ENCODE results near the gene VMP1.
"Not testable (repeated sequence)": the region's sequence is repeated elsewhere in the genome, so short reads cannot be mapped to it uniquely, and the experiment has no call there.

VMP1 gene

DNA sequence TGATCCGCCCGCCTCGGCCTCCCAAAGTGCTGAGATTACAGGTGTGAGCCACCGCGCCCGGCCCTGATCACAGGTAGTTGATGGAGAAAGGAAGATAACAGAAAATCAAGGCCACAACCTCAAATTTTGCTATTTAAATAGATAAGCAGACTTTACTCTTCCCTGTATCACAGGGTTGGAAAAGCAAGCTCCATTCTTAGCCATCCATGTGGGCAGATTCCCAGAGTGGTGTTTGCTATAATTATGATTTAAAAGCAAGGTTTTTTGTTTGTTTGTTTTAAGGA lies 140.9 kb downstream of the VMP1 start (continued):
- TF ChIP-seq, protein P1, sequence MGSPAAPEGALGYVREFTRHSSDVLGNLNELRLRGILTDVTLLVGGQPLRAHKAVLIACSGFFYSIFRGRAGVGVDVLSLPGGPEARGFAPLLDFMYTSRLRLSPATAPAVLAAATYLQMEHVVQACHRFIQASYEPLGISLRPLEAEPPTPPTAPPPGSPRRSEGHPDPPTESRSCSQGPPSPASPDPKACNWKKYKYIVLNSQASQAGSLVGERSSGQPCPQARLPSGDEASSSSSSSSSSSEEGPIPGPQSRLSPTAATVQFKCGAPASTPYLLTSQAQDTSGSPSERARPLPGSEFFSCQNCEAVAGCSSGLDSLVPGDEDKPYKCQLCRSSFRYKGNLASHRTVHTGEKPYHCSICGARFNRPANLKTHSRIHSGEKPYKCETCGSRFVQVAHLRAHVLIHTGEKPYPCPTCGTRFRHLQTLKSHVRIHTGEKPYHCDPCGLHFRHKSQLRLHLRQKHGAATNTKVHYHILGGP (tag by site-specific recombination; IDR thresholded peaks at IDR 0.05): no peak
- TF ChIP-seq OVOL3 (tag by site-specific recombination; IDR thresholded peaks at IDR 0.05) (no peak), ZNF132 (tag by site-specific recombination; IDR thresholded peaks at IDR 0.05; ENCODE audit: borderline replicate concordance) (no peak)
- TF ChIP-seq, protein P2, sequence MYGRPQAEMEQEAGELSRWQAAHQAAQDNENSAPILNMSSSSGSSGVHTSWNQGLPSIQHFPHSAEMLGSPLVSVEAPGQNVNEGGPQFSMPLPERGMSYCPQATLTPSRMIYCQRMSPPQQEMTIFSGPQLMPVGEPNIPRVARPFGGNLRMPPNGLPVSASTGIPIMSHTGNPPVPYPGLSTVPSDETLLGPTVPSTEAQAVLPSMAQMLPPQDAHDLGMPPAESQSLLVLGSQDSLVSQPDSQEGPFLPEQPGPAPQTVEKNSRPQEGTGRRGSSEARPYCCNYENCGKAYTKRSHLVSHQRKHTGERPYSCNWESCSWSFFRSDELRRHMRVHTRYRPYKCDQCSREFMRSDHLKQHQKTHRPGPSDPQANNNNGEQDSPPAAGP (tag by site-specific recombination; IDR thresholded peaks at IDR 0.05): no peak

DNA sequence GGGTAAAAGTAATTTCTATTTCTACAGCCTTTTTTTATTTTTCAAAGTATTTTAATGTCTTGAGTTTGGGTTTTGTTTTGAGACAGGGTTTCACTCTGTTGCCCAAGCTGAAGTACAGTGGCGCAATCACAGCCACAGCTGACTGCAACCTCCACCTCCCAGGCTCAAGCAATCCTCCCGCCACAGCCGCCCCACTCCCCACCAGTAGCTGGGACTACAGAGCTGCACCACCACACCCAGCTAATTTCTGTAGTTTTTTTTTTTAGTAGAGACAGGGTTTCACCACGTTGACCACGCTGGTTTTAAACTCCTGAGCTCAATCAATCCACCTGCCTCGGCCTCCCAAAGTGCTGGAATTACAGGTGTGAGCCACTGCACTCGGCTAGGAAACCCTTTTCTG lies 141.3 kb downstream of the VMP1 start:
- H3K4me3 ChIP-seq (ENCODE audit: low read depth, low read length): no peak overlapping the region
- H3K27ac ChIP-seq (ENCODE audit: extremely low read depth, low read depth, low read length): no peak overlapping the region
- POLR2A ChIA-PET: interaction anchor here (1.3 to 3.1 kb wide), 2 partner anchors 11 to 65 kb away, joined by 3 to 15 read pairs; no protein-coding TSS in a partner anchor
- no peaks in the 10 kb centered on the region for H3K36me3 ChIP-seq (ENCODE audit: control insufficient read depth in 2 of 2, insufficient read depth in 1 of 2, low read length in 2 of 2)
- CTCF ChIA-PET: interaction anchor here (0.6 to 1.7 kb wide), 4 partner anchors 16 to 239 kb away, joined by 3 to 14 read pairs (median 4); no protein-coding TSS in a partner anchor
- no peaks in the 10 kb centered on the region for H3K9me3 ChIP-seq (ENCODE audit: control insufficient read depth, insufficient read depth, low read depth, low read length)
- TF ChIP-seq ZNF626 (tag by site-specific recombination; IDR thresholded peaks at IDR 0.05) (no peak), ZNF514 (tag by site-specific recombination; IDR thresholded peaks at IDR 0.05) (no peak), ZBTB17 (tag by site-specific recombination; IDR thresholded peaks at IDR 0.05) (0 out of 2 replicates have a peak, but pooled peaks have one; percentile 27), WT1 (tag by site-specific recombination; IDR thresholded peaks at IDR 0.05) (peak; percentile 90), SALL2 (tag by site-specific recombination; IDR thresholded peaks at IDR 0.05; ENCODE audit: borderline replicate concordance) (no peak), GLIS1 (tag by site-specific recombination; IDR thresholded peaks at IDR 0.05) (no peak), OVOL3 (tag by site-specific recombination; IDR thresholded peaks at IDR 0.05) (no peak), ZNF843 (tag by site-specific recombination; IDR thresholded peaks at IDR 0.05) (no peak), OSR2 (tag by site-specific recombination; IDR thresholded peaks at IDR 0.05) (peak; percentile 44; the same call in 1 of the 2 replicates), KLF1 (tag by site-specific recombination; IDR thresholded peaks at IDR 0.05) (peak; percentile 60), BCL11A (tag by site-specific recombination; IDR thresholded peaks at IDR 0.05; ENCODE audit: low read depth) (no peak)
- TF ChIP-seq, protein P3, sequence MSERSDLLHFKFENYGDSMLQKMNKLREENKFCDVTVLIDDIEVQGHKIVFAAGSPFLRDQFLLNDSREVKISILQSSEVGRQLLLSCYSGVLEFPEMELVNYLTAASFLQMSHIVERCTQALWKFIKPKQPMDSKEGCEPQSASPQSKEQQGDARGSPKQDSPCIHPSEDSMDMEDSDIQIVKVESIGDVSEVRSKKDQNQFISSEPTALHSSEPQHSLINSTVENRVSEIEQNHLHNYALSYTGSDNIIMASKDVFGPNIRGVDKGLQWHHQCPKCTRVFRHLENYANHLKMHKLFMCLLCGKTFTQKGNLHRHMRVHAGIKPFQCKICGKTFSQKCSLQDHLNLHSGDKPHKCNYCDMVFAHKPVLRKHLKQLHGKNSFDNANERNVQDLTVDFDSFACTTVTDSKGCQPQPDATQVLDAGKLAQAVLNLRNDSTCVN (tag by site-specific recombination; optimal IDR thresholded peaks at IDR 0.05): no peak
- TF ChIP-seq, protein P4, sequence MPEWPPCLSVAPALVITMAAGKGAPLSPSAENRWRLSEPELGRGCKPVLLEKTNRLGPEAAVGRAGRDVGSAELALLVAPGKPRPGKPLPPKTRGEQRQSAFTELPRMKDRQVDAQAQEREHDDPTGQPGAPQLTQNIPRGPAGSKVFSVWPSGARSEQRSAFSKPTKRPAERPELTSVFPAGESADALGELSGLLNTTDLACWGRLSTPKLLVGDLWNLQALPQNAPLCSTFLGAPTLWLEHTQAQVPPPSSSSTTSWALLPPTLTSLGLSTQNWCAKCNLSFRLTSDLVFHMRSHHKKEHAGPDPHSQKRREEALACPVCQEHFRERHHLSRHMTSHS (tag by site-specific recombination; IDR thresholded peaks at IDR 0.05): no peak
- TF ChIP-seq, protein P5, sequence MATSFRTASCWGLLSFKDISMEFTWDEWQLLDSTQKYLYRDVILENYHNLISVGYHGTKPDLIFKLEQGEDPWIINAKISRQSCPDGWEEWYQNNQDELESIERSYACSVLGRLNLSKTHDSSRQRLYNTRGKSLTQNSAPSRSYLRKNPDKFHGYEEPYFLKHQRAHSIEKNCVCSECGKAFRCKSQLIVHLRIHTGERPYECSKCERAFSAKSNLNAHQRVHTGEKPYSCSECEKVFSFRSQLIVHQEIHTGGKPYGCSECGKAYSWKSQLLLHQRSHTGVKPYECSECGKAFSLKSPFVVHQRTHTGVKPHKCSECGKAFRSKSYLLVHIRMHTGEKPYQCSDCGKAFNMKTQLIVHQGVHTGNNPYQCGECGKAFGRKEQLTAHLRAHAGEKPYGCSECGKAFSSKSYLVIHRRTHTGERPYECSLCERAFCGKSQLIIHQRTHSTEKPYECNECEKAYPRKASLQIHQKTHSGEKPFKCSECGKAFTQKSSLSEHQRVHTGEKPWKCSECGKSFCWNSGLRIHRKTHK (tag by site-specific recombination; IDR thresholded peaks at IDR 0.05): no peak
- TF ChIP-seq, protein P6, sequence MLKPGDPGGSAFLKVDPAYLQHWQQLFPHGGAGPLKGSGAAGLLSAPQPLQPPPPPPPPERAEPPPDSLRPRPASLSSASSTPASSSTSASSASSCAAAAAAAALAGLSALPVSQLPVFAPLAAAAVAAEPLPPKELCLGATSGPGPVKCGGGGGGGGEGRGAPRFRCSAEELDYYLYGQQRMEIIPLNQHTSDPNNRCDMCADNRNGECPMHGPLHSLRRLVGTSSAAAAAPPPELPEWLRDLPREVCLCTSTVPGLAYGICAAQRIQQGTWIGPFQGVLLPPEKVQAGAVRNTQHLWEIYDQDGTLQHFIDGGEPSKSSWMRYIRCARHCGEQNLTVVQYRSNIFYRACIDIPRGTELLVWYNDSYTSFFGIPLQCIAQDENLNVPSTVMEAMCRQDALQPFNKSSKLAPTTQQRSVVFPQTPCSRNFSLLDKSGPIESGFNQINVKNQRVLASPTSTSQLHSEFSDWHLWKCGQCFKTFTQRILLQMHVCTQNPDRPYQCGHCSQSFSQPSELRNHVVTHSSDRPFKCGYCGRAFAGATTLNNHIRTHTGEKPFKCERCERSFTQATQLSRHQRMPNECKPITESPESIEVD (tag by site-specific recombination; IDR thresholded peaks at IDR 0.05): no peak
- TF ChIP-seq, protein P7, sequence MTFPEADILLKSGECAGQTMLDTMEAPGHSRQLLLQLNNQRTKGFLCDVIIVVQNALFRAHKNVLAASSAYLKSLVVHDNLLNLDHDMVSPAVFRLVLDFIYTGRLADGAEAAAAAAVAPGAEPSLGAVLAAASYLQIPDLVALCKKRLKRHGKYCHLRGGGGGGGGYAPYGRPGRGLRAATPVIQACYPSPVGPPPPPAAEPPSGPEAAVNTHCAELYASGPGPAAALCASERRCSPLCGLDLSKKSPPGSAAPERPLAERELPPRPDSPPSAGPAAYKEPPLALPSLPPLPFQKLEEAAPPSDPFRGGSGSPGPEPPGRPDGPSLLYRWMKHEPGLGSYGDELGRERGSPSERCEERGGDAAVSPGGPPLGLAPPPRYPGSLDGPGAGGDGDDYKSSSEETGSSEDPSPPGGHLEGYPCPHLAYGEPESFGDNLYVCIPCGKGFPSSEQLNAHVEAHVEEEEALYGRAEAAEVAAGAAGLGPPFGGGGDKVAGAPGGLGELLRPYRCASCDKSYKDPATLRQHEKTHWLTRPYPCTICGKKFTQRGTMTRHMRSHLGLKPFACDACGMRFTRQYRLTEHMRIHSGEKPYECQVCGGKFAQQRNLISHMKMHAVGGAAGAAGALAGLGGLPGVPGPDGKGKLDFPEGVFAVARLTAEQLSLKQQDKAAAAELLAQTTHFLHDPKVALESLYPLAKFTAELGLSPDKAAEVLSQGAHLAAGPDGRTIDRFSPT (tag by site-specific recombination; IDR thresholded peaks at IDR 0.05): no peak
- peaks cover 25% of the 10 kb centered on the region for H3K4me1 ChIP-seq (ENCODE audit: control insufficient read depth, insufficient read depth, low read length)

DNA sequence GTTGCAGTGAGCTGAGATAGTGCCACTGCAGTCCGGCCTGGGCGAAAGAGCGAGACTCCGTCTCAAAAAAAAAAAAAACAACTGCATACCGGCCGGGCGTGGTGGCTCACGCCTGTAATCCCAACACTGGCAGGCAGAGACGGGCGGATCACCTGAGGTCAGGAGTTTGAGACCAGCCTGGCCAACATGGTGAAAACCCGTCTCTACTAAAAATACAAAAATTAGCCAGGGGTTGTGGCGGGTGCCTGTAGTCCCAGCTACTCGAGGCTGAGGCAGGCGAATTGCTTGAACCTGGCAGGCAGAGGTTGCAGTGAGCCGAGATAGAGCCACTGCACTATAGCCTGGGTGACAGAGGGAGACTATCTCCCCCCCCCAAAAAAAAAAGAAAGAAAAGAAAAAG lies 142.9 kb downstream of the VMP1 start:
- H3K4me3 ChIP-seq (ENCODE audit: low read depth, low read length); H3K27ac ChIP-seq (ENCODE audit: extremely low read depth, low read depth, low read length); H3K36me3 ChIP-seq (ENCODE audit: control insufficient read depth in 2 of 2, insufficient read depth in 1 of 2, low read length in 2 of 2); H3K9me3 ChIP-seq (ENCODE audit: control insufficient read depth, insufficient read depth, low read depth, low read length); CTCF ChIA-PET: not testable (repeated sequence)
- peaks cover 20% of the 10 kb centered on the region for H3K4me1 ChIP-seq (ENCODE audit: control insufficient read depth, insufficient read depth, low read length)
- POLR2A ChIA-PET: interaction anchor here (0.6 to 3.1 kb wide), 4 partner anchors 9 to 93 kb away, joined by 3 to 15 read pairs (median 6); no protein-coding TSS in a partner anchor
